Activated CD8-positive, alpha-beta T cell treated with anti-CD3 and anti-CD28 coated beads for 36 hours (primary cell): Measurements from ENCODE around the gene NAPB. TPM values are rescaled to one million over a fixed set of nuclear protein-coding genes. Genes with fewer than 3 reads are reported as not detected.
A peak's percentile ranks its signal among the peaks of the same experiment; 100 is the strongest.

Experiments used
- ATAC-seq: fragments of 200-7000 bp; cut with Tn5 transposase; one replicate; pipeline ENCODE4 v1.10.0; 2021; ENCODE audit warnings: mild to moderate bottlenecking, moderate library complexity
- CTCF ChIA-PET: fragments of 350-600 bp; sonication (Branson Sonifier 250); formaldehyde crosslinking; loops from one replicate; lab custom pipeline; 2021; ENCODE audit warnings: antibody characterized with exemption; lab: Charles Lee
- POLR2A ChIA-PET: fragments of 350-600 bp; sonication (Branson Sonifier 250); formaldehyde crosslinking; loops from one replicate; lab custom pipeline; 2021; ENCODE audit warnings: antibody characterized with exemption; lab: Charles Lee
- DNase-seq: peaks from one replicate; pipeline ENCODE4 v3.0.0-alpha.2; 2020
- H3K27ac Mint-ChIP-seq: one replicate; pipeline ENCODE4 v1.8.0; 2021; ENCODE audit warnings: mild to moderate bottlenecking, mixed read lengths
- H3K27me3 Mint-ChIP-seq: one replicate; pipeline ENCODE4 v1.8.0; 2021; ENCODE audit warnings: mixed read lengths
- H3K36me3 Mint-ChIP-seq: one replicate; pipeline ENCODE4 v1.8.0; 2021; ENCODE audit warnings: low read depth, mixed read lengths
- H3K4me1 Mint-ChIP-seq: one replicate; pipeline ENCODE4 v1.8.0; 2021; ENCODE audit warnings: low read depth, mixed read lengths
- H3K4me3 Mint-ChIP-seq: one replicate; pipeline ENCODE4 v1.8.0; 2021; ENCODE audit warnings: mild to moderate bottlenecking, moderate library complexity, mixed read lengths
- H3K9me3 Mint-ChIP-seq: one replicate; pipeline ENCODE4 v1.8.0; 2021; ENCODE audit warnings: mixed read lengths
- intact Hi-C: fragments of 100-400 bp; cut with micrococcal nuclease; formaldehyde crosslinking; loops from one replicate; pipeline ENCODE4 v1.10.0; 2022
- total RNA-seq, 2 experiments: library from RNA; stranded (reverse); gene quantifications; one replicate each; pipeline ENCODE4 v1.2.3, GENCODE V29; 2021
- TF ChIP-seq, protein P1 (sequence below): fragments of 200-600 bp; IDR thresholded peaks from one replicate; pipeline ENCODE4 v1.8.0; 2022; ENCODE audit warnings: antibody characterized with exemption, mild to moderate bottlenecking

Gene NAPB
- total RNA-seq, 2 experiments from 2014 or later = 14.3 to 16.8 TPM

DNA sequence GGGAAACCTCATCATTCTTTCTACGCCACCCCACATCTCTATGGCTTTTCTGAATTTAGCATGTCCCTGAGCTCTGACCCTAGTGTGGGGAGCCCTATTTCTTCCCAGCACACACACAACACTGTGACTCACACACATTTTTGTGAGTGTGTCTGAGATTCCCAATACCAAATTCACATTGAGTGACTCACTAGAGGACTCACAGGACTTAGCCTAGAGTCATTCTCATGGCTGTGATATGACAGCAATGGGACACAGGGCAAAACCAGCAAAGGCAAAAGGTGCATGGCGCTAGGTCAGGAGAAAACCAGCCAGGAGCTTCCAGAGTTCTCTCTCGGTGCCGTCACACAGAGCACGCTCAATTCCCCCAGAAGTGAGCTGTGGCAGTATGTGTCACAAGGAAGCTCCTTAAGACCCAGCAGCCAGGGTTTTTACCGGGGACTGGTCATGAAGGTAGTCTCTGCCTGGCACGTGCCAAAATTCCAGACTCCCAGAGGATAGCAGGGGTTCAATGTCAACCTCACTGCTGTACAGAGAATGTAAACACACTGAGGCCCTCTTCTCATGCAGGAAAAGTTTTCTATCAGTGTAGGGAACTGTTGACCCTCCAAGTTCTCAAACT lies 24.4 kb upstream of the NAPB start:
- intact Hi-C loops = no loop called here
- no peak overlapping the region for H3K4me3 Mint-ChIP-seq
- no peak overlapping the region for H3K27ac Mint-ChIP-seq
- DNase-seq = no peak
- TF ChIP-seq, protein P1, sequence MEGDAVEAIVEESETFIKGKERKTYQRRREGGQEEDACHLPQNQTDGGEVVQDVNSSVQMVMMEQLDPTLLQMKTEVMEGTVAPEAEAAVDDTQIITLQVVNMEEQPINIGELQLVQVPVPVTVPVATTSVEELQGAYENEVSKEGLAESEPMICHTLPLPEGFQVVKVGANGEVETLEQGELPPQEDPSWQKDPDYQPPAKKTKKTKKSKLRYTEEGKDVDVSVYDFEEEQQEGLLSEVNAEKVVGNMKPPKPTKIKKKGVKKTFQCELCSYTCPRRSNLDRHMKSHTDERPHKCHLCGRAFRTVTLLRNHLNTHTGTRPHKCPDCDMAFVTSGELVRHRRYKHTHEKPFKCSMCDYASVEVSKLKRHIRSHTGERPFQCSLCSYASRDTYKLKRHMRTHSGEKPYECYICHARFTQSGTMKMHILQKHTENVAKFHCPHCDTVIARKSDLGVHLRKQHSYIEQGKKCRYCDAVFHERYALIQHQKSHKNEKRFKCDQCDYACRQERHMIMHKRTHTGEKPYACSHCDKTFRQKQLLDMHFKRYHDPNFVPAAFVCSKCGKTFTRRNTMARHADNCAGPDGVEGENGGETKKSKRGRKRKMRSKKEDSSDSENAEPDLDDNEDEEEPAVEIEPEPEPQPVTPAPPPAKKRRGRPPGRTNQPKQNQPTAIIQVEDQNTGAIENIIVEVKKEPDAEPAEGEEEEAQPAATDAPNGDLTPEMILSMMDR = no peak
- H3K4me1 Mint-ChIP-seq = peaks cover 12% of the 10 kb centered on the region
- POLR2A ChIA-PET = no interaction called here
- no peak for ATAC-seq
- no peaks in the 10 kb centered on the region for H3K27me3 Mint-ChIP-seq
- CTCF ChIA-PET = interaction anchor here (1.1 to 9.2 kb wide), 4 partner anchors 10 to 160 kb away, joined by 3 to 176 read pairs (median 6); partner anchors contain the start of genes CST9 and NXT1
- H3K9me3 Mint-ChIP-seq = no peaks in the 10 kb centered on the region
- H3K36me3 Mint-ChIP-seq = no peaks in the 10 kb centered on the region

DNA sequence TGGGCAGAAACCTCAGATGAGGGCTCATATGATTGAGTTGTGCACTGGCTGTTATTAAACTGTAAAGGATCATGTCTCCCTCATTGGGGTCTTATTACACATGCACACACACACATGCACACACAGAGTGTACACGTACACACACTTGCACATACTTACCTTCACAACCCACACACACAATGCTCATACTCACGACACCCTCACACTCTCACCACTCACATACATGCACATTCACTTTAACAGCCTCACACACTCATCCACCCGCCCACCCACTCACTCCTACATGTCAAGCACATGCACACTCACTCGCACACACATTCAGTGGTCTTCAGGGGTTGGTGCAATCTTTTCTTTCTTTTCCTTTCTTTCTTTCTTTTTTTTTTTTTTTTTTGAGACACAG lies 23.6 kb upstream of the NAPB start:
- ChIA-PET CTCF (interaction anchor here (9.2 kb wide), 1 partner anchor 161 kb away, joined by 176 read pairs; the partner anchor contains the start of gene CST9), POLR2A (interaction anchor here (0.7 kb wide), 1 partner anchor 1343 kb away, joined by 3 read pairs; no protein-coding TSS in a partner anchor)

DNA sequence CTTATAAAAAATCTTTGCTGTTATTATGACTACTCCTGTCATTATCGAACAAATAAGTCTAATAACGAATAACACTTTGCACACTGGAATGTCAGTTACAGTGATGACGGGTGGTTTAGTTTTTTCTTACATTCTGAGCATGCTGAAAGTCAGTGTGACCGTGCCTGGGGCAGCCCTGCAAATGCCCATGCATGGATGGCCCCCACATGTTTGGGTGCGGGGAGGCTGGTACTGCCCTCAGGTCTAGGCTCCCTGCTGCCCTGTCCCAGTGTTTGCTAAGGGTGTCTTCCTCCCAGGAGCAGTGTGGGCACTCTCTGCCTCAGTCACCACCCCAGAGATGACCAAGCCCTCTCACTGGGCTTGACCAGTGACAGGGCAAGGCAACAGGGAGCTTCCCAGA lies 21.1 kb upstream of the NAPB start:
- Mint-ChIP-seq H3K36me3 (no peaks in the 10 kb centered on the region), H3K27ac (no peak overlapping the region), H3K9me3 (no peaks in the 10 kb centered on the region), H3K4me3 (no peak overlapping the region), H3K27me3 (no peaks in the 10 kb centered on the region), H3K4me1 (no peaks in the 10 kb centered on the region)
- DNase-seq = no peak
- TF ChIP-seq, protein P1 = no peak
- ChIA-PET CTCF (interaction anchor here (0.6 to 9.2 kb wide), 20 partner anchors 9 to 748 kb away, joined by 3 to 176 read pairs (median 4); partner anchors contain the start of genes CST11, CST9 and NAPB), POLR2A (interaction anchor here (1.1 to 1.3 kb wide), 2 partner anchors 51 to 161 kb away, joined by 3 to 4 read pairs; no protein-coding TSS in a partner anchor)
- no peak for ATAC-seq
- intact Hi-C loops = loop anchor here (1.0 kb wide), 1 partner anchor 164 kb away; no protein-coding TSS in a partner anchor

More for the DNA sequence above, 23.6 kb upstream of the NAPB start:
- Mint-ChIP-seq H3K36me3 (no peaks in the 10 kb centered on the region), H3K4me3 (no peak overlapping the region), H3K27me3 (no peaks in the 10 kb centered on the region), H3K27ac (no peak overlapping the region), H3K4me1 (peaks cover 9% of the 10 kb centered on the region), H3K9me3 (no peaks in the 10 kb centered on the region)
- intact Hi-C loops = no loop called here
- no peak for DNase-seq
- TF ChIP-seq, protein P1 = no peak
- no peak for ATAC-seq

DNA sequence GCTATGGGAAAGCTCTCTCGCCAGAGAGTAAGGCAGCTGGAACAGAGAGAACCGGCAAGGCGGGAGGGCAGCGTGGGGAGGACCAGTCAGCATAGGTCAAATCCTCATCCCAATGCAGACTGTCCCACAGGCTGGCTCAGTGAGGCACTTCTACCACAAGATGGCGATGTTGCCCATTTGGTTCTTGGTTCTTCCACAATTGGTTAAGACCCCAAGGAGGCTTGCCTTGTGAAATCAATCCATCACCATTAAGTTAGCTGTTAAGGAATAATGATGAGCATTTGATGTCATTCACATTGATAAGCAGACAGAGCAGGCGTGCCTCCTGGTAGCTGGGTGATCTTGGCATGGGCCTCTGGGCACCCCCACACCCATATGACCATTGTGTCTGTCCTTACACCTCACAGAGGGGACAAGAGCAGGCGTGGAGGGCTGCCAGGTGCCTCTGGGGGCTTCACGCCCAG lies 20.6 kb upstream of the NAPB start:
- Mint-ChIP-seq H3K4me3 (no peak overlapping the region), H3K36me3 (no peaks in the 10 kb centered on the region), H3K9me3 (no peaks in the 10 kb centered on the region), H3K4me1 (no peaks in the 10 kb centered on the region), H3K27me3 (no peaks in the 10 kb centered on the region), H3K27ac (no peak overlapping the region)
- DNase-seq (peak; percentile 82), ATAC-seq (peak; percentile 92)
- TF ChIP-seq, protein P1 = peak; percentile 74
- ChIA-PET CTCF (interaction anchor here (0.6 to 9.2 kb wide), 22 partner anchors 8 to 747 kb away, joined by 3 to 176 read pairs (median 4); partner anchors contain the start of genes CST11, CST9 and NAPB), POLR2A (interaction anchor here (1.3 kb wide), 1 partner anchor 161 kb away, joined by 3 read pairs; no protein-coding TSS in a partner anchor)
- intact Hi-C loops = loop anchor here (1.0 kb wide), 1 partner anchor 164 kb away; no protein-coding TSS in a partner anchor

DNA sequence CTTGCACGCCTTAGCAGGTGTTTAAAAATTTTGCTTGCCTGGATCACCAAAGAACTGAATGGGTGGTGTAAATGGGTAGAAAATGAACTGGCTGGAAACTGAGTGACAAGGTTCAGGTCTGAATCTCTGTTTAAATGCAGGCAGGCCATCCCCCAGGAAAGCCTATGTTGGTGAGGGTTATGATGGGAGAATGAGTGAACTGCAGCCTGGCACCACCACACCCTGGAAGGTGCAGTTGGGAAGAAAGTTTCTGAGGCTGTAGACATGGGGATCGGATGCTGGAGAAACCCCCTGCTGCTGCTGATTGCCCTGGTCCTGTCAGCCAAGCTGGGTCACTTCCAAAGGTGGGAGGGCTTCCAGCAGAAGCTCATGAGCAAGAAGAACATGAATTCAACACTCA lies 18.7 kb upstream of the NAPB start:
- ATAC-seq (no peak), DNase-seq (no peak)
- Mint-ChIP-seq H3K27ac (no peak overlapping the region), H3K9me3 (no peaks in the 10 kb centered on the region), H3K36me3 (no peaks in the 10 kb centered on the region), H3K27me3 (no peaks in the 10 kb centered on the region), H3K4me1 (no peaks in the 10 kb centered on the region), H3K4me3 (no peak overlapping the region)
- ChIA-PET CTCF (interaction anchor here (2.2 to 9.2 kb wide), 2 partner anchors 18 to 166 kb away, joined by 12 to 176 read pairs; partner anchors contain the start of genes CST9 and NAPB), POLR2A (no interaction called here)
- TF ChIP-seq, protein P1 = no peak
- intact Hi-C loops = no loop called here
